Measurements from ENCODE around the gene KDELR3. TPM values are rescaled to one million over a fixed set of nuclear protein-coding genes. Genes with fewer than 3 reads are reported as not detected.

Gene KDELR3
- total RNA-seq, 1 experiment from 2014 or later, result 11.6 TPM

- ATAC-seq (no peak), DNase-seq (ENCODE audit: low read depth, low spot score) (no peak)
- no peaks in the 10 kb centered on the region for H3K4me1 ChIP-seq (ENCODE audit: control insufficient read depth, insufficient read depth, low read length)
- no peak overlapping the region for H3K4me3 ChIP-seq (ENCODE audit: low read depth in 2 of 2, low read length in 2 of 2)
- intact Hi-C loops (cut with micrococcal nuclease; ENCODE audit: unreplicated experiment), result no loop called here
- no peaks in the 10 kb centered on the region for H3K36me3 ChIP-seq (ENCODE audit: control insufficient read depth, insufficient read depth, low read length)
- ChIA-PET CTCF (no interaction called here), POLR2A (no interaction called here)
- in situ Hi-C loops (cut with HindIII; ENCODE audit: low pct_unique_long_range_greater_than_20kb, low sequenced_read_pairs), result no loop called here
- H3K9me3 ChIP-seq (ENCODE audit: control insufficient read depth, insufficient read depth, low read depth, low read length), result no peaks in the 10 kb centered on the region
- no peaks in the 10 kb centered on the region for H3K27me3 ChIP-seq (ENCODE audit: control insufficient read depth, insufficient read depth, low read length)
- no TSS peak for BruUV-seq (replicated peaks)
- no peak for TF ChIP-seq CTCF (IDR thresholded peaks at IDR 0.05)
- TF ChIP-seq REST (IDR thresholded peaks at IDR 0.05; ENCODE audit: insufficient read depth in 1 of 2, low read depth in 2 of 2, low read length in 1 of 2), result no peak
- TF ChIP-seq SIN3A (IDR thresholded peaks at IDR 0.05; ENCODE audit: borderline replicate concordance, insufficient read depth, low read depth, low read length), result no peak
- TF ChIP-seq POLR2AphosphoS5 (IDR thresholded peaks at IDR 0.05; ENCODE audit: low read depth, low read length), result no peak
- no peak for TF ChIP-seq TCF7L2 (IDR thresholded peaks at IDR 0.05; ENCODE audit: low read depth, low read length)
- H3K27ac ChIP-seq (ENCODE audit: low read length), result no peak overlapping the region
Observed at GRCh38 chr22:38442967-38443627, 24.8 kb upstream of the KDELR3 start.

GRCh38 chr22:38443628-38444521 lies 24.0 kb upstream of the KDELR3 start:
- Histone ChIP-seq H3K36me3 (ENCODE audit: control insufficient read depth, insufficient read depth, low read length) (no peaks in the 10 kb centered on the region), H3K4me1 (ENCODE audit: control insufficient read depth, insufficient read depth, low read length) (no peaks in the 10 kb centered on the region), H3K9me3 (ENCODE audit: control insufficient read depth, insufficient read depth, low read depth, low read length) (no peaks in the 10 kb centered on the region), H3K27ac (ENCODE audit: low read length) (no peak overlapping the region), H3K27me3 (ENCODE audit: control insufficient read depth, insufficient read depth, low read length) (no peaks in the 10 kb centered on the region), H3K4me3 (ENCODE audit: low read depth in 2 of 2, low read length in 2 of 2) (no peak overlapping the region)
- ATAC-seq (no peak), DNase-seq (ENCODE audit: low read depth, low spot score) (no peak)
- CTCF ChIA-PET, result interaction anchor here (0.6 kb wide), 1 partner anchor 26 kb away, joined by 7 read pairs; no protein-coding TSS in a partner anchor
- BruUV-seq (replicated peaks), result no TSS peak
- TF ChIP-seq SIN3A (IDR thresholded peaks at IDR 0.05; ENCODE audit: borderline replicate concordance, insufficient read depth, low read depth, low read length) (no peak), POLR2AphosphoS5 (IDR thresholded peaks at IDR 0.05; ENCODE audit: low read depth, low read length) (no peak), TCF7L2 (IDR thresholded peaks at IDR 0.05; ENCODE audit: low read depth, low read length) (no peak), REST (IDR thresholded peaks at IDR 0.05; ENCODE audit: insufficient read depth in 1 of 2, low read depth in 2 of 2, low read length in 1 of 2) (no peak), CTCF (IDR thresholded peaks at IDR 0.05) (no peak)
- POLR2A ChIA-PET, result no interaction called here
- in situ Hi-C loops (cut with HindIII; ENCODE audit: low pct_unique_long_range_greater_than_20kb, low sequenced_read_pairs) (no loop called here), intact Hi-C loops (cut with micrococcal nuclease; ENCODE audit: unreplicated experiment) (no loop called here)

All from Panc1 (cell line).